T-helper 1 cell treated with Interleukin-12 subunit alpha and Interleukin-12 subunit beta and Interleukin-4 antibody, amounts not matched to agents 30 μg/mL and 1 μg/mL, for 36 hours (primary cell): Measurements from ENCODE around the gene LRCH2.
"Not testable (repeated sequence)": the region's sequence is repeated elsewhere in the genome, so short reads cannot be mapped to it uniquely, and the experiment has no call there.

ENCODE experiments used
- H3K27ac Mint-ChIP-seq: one replicate; pipeline ENCODE4 v1.8.0; 2021; ENCODE audit warnings: mild to moderate bottlenecking, mixed read lengths
- H3K27me3 Mint-ChIP-seq: one replicate; pipeline ENCODE4 v1.8.0; 2021; ENCODE audit warnings: low read depth, mixed read lengths
- H3K36me3 Mint-ChIP-seq: one replicate; pipeline ENCODE4 v1.8.0; 2021; ENCODE audit warnings: low read depth, mixed read lengths
- H3K4me1 Mint-ChIP-seq: one replicate; pipeline ENCODE4 v1.8.0; 2021; ENCODE audit warnings: low read depth, mixed read lengths
- H3K4me3 Mint-ChIP-seq: one replicate; pipeline ENCODE4 v1.8.0; 2021; ENCODE audit warnings: mild to moderate bottlenecking, moderate library complexity, mixed read lengths
- H3K9me3 Mint-ChIP-seq: one replicate; pipeline ENCODE4 v1.8.0; 2021; ENCODE audit warnings: mixed read lengths

Gene LRCH2

GRCh38 chrX:115232933-115233496 is 881 bp downstream of the LRCH2 start:
- no peaks in the 10 kb centered on the region for H3K9me3 Mint-ChIP-seq
- H3K4me3 Mint-ChIP-seq, result no peak overlapping the region

GRCh38 chrX:115229337-115230003 is 4.4 kb downstream of the LRCH2 start:
- Mint-ChIP-seq H3K27me3 (peaks cover 18% of the 10 kb centered on the region), H3K9me3 (no peaks in the 10 kb centered on the region), H3K36me3 (no peaks in the 10 kb centered on the region), H3K4me1 (peaks cover 1% of the 10 kb centered on the region), H3K27ac (no peak overlapping the region), H3K4me3 (no peak overlapping the region)

More at GRCh38 chrX:115232933-115233496, 881 bp downstream of the LRCH2 start:
- no peaks in the 10 kb centered on the region for H3K36me3 Mint-ChIP-seq
- peaks cover 25% of the 10 kb centered on the region for H3K27me3 Mint-ChIP-seq
- peaks cover 1% of the 10 kb centered on the region for H3K4me1 Mint-ChIP-seq
- no peak overlapping the region for H3K27ac Mint-ChIP-seq

GRCh38 chrX:115226929-115227328 is 7.0 kb downstream of the LRCH2 start:
- Mint-ChIP-seq H3K27ac (no peak overlapping the region), H3K9me3 (no peaks in the 10 kb centered on the region), H3K4me1 (no peaks in the 10 kb centered on the region), H3K27me3 (peaks cover 3% of the 10 kb centered on the region), H3K4me3 (no peak overlapping the region), H3K36me3 (no peaks in the 10 kb centered on the region)

- H3K4me1 Mint-ChIP-seq, H3K27ac Mint-ChIP-seq, H3K9me3 Mint-ChIP-seq, H3K27me3 Mint-ChIP-seq, H3K4me3 Mint-ChIP-seq, H3K36me3 Mint-ChIP-seq: not testable (repeated sequence)
Observed at GRCh38 chrX:115217346-115217745, 16.6 kb downstream of the LRCH2 start.

GRCh38 chrX:115214605-115215004 is 19.3 kb downstream of the LRCH2 start:
- Mint-ChIP-seq H3K36me3 (no peaks in the 10 kb centered on the region), H3K27ac (no peak overlapping the region)

GRCh38 chrX:115214151-115214550 is 19.7 kb downstream of the LRCH2 start:
- H3K9me3 Mint-ChIP-seq, result no peaks in the 10 kb centered on the region
- no peaks in the 10 kb centered on the region for H3K4me1 Mint-ChIP-seq
- no peaks in the 10 kb centered on the region for H3K27me3 Mint-ChIP-seq
- no peaks in the 10 kb centered on the region for H3K36me3 Mint-ChIP-seq
- no peak overlapping the region for H3K27ac Mint-ChIP-seq
- no peak overlapping the region for H3K4me3 Mint-ChIP-seq

More at GRCh38 chrX:115214605-115215004, 19.3 kb downstream of the LRCH2 start:
- no peaks in the 10 kb centered on the region for H3K27me3 Mint-ChIP-seq
- H3K9me3 Mint-ChIP-seq, result no peaks in the 10 kb centered on the region
- H3K4me3 Mint-ChIP-seq, result no peak overlapping the region
- H3K4me1 Mint-ChIP-seq, result no peaks in the 10 kb centered on the region

GRCh38 chrX:115209547-115209946 is 24.3 kb downstream of the LRCH2 start:
- not testable (repeated sequence) for H3K4me3 Mint-ChIP-seq, H3K36me3 Mint-ChIP-seq, H3K27ac Mint-ChIP-seq, H3K4me1 Mint-ChIP-seq, H3K27me3 Mint-ChIP-seq, H3K9me3 Mint-ChIP-seq

GRCh38 chrX:115204040-115204439 is 29.9 kb downstream of the LRCH2 start:
- Mint-ChIP-seq H3K4me1 (no peaks in the 10 kb centered on the region), H3K9me3 (peaks cover 4% of the 10 kb centered on the region), H3K4me3 (no peak overlapping the region), H3K36me3 (no peaks in the 10 kb centered on the region), H3K27me3 (no peaks in the 10 kb centered on the region), H3K27ac (no peak overlapping the region)

- Mint-ChIP-seq H3K36me3 (no peaks in the 10 kb centered on the region), H3K9me3 (peaks cover 3% of the 10 kb centered on the region), H3K4me3 (no peak overlapping the region), H3K27me3 (no peaks in the 10 kb centered on the region), H3K27ac (no peak overlapping the region), H3K4me1 (no peaks in the 10 kb centered on the region)
Observed at GRCh38 chrX:115192244-115192700, 41.6 kb downstream of the LRCH2 start.

GRCh38 chrX:115191490-115192243 is 42.2 kb downstream of the LRCH2 start:
- H3K27me3 Mint-ChIP-seq, result no peaks in the 10 kb centered on the region

GRCh38 chrX:115190636-115191489 is 43.0 kb downstream of the LRCH2 start:
- H3K4me1 Mint-ChIP-seq, result no peaks in the 10 kb centered on the region
- no peak overlapping the region for H3K27ac Mint-ChIP-seq
- H3K4me3 Mint-ChIP-seq, result no peak overlapping the region
- H3K9me3 Mint-ChIP-seq, result peaks cover 3% of the 10 kb centered on the region
- no peaks in the 10 kb centered on the region for H3K36me3 Mint-ChIP-seq
- H3K27me3 Mint-ChIP-seq, result no peaks in the 10 kb centered on the region

More at GRCh38 chrX:115191490-115192243, 42.2 kb downstream of the LRCH2 start:
- H3K27ac Mint-ChIP-seq, result no peak overlapping the region
- no peak overlapping the region for H3K4me3 Mint-ChIP-seq
- H3K36me3 Mint-ChIP-seq, result no peaks in the 10 kb centered on the region
- H3K9me3 Mint-ChIP-seq, result peaks cover 3% of the 10 kb centered on the region
- H3K4me1 Mint-ChIP-seq, result no peaks in the 10 kb centered on the region

- Mint-ChIP-seq H3K27ac (no peak overlapping the region), H3K27me3 (no peaks in the 10 kb centered on the region), H3K4me1 (no peaks in the 10 kb centered on the region), H3K9me3 (peaks cover 3% of the 10 kb centered on the region), H3K4me3 (no peak overlapping the region), H3K36me3 (no peaks in the 10 kb centered on the region)
Observed at GRCh38 chrX:115189646-115190635, 44.0 kb downstream of the LRCH2 start.

- Mint-ChIP-seq H3K4me1 (no peaks in the 10 kb centered on the region), H3K36me3 (no peaks in the 10 kb centered on the region), H3K27me3 (no peaks in the 10 kb centered on the region), H3K9me3 (peaks cover 3% of the 10 kb centered on the region), H3K4me3 (no peak within 1 kb of the TSS), H3K27ac (no peak within 1 kb of the TSS)
Observed at GRCh38 chrX:115189110-115189509, 44.8 kb downstream of the LRCH2 start, which contains the start of gene RBMXL3. TSS of gene RBMXL3 (plus strand) at chrX:115189410. CDS start at chrX:115189442, 32 bp downstream.
